GM03348 (cell line): ENCODE data around the gene PDE4D.

Source experiments
- DNase-seq: peaks from one replicate; pipeline ENCODE4 v3.0.0; 2012; ENCODE audit warnings: low spot score

The PDE4D gene

GRCh38 chr5:59893429-59894227 is at the start of gene PDE4D:
Gene PDE4D, minus strand, starts transcription at chr5:59893726.
- peak; percentile 86 for DNase-seq

- DNase-seq = no peak
Observed at GRCh38 chr5:59937633-59938032, 44.1 kb upstream of the PDE4D start.

DNA sequence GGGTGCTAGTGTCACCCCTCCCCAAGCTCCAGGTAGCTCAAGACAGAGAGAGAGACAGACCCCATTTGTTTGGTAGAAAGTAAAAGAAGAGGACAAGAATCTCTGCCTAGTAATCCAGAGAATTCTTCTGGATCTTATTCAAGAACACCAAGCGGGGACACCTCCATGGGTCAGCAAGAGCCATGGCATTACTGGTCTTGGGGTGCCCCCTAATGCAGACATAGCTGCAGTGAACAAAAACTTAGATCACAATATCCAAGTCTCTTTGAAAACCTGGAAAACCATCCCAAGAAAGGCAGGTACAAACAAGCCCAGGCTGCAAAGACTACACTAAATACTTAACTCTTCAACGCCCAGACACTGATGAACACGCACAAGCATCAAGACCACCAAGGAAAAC is 29.9 kb upstream of the PDE4D start:
- peak; percentile 6 for DNase-seq

- no peak for DNase-seq
Observed at GRCh38 chr5:59922220-59922619, 28.7 kb upstream of the PDE4D start.

- DNase-seq = no peak
Observed at GRCh38 chr5:59921816-59922215, 28.3 kb upstream of the PDE4D start.

DNA sequence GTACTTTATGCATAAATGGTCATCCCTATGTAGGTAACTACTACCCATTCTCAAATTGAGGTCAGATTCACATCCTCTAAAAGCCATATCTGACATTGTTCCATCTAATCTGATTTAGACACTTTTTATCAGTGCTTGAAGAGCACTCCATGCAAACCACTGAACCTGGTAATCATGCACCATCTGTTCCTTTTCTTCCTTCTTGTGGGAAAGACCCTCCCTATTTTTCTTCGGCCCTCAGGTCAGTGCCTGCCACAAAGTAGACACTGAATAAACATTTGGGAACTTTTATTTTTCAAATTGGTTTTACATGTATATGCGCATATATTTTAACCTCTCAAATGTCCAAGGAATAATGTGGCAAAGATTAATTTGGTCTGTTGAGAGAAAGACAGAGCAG is 26.0 kb upstream of the PDE4D start:
- DNase-seq = no peak

- DNase-seq = no peak
Observed at GRCh38 chr5:59917121-59917520, 23.6 kb upstream of the PDE4D start.

DNA sequence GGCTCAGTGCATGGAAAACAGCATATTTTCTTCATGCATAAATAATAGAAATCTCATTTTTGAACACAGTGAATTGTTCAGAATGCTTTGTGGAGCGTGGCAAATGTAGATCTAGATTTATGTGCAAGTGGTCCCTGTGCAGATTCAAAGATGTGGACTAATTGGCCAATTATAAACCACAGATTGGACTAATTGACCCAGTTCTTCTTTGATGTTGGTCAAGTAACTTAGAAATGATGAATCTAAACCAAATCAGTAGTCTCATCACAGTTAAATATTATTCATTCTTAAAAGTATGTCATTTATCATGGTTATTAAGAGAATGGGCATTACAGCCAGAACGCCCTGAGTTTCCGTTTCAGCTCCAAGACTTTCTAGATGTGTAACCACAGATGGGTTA is 11.7 kb upstream of the PDE4D start:
- DNase-seq = no peak

GRCh38 chr5:59897075-59897474 is 3.5 kb upstream of the PDE4D start:
- DNase-seq = no peak

DNA sequence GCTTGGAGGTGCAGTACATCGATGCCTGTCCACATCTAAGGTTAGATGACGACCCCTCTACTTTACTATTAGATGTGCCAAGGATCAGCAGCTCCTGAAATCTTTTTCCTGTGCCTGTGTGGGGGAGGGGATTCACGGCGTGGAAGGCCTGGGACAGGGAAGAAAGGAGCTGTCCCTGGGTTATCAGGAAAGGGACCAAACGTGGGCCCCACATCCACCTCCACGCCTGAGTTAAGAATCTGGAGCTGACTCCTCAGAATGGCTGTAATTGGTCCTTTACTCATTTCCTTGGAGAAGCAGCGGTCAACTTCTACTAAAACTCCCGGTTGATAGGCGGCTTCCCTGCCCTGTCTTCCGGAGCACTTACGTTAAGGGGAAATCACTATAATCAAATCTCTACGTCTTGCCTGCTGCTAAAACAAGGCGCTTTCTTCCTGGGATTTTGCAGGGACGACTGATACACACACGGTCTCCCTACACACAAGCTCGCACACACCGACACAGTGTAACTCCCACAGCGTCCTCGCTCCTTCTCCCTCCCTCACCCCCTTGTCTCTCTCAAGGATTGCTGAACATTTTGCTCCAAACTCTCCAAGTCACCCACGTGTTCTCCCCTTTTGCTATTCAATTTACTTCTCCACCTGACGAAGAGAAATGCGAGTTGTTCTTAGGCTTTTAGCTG is 1.4 kb downstream of the PDE4D start:
- DNase-seq = no peak

DNA sequence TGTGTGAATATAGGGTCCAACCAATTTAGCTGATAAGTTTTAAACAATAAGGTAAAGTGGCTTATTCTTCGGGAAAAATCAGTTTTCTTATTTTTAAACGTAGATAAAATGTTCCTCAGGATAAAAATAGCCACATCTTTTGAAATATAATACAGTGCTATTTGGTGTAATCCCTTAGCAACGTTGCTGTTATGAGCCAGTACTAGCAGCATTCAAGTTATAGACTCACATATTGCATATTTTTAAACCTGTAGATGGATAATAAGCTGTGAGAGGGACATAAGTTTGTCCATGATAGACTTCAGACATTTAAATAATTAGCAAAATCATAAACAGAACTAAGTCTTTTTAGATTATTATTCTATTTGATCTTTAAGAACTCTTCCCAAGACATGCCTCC is 6.3 kb downstream of the PDE4D start:
- DNase-seq = no peak

DNA sequence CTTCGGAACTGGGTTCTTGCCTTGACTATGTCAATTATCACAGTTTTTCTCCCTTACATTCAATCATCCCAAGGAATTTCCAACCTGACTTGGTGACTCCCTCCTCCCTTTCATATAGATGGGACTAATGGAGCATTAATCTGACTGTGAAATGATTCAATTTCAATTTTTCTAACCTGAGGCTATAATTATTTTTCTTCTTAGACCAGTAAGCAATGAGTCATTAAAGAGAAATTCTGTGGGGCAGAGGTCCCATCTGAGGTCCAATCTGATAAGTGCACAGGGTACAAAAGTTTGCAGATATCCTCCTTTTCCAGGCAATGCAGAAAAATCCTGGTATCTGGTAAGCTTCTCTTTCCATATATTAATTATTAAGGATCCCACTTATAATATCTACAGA is 18.9 kb downstream of the PDE4D start:
- no peak for DNase-seq

DNA sequence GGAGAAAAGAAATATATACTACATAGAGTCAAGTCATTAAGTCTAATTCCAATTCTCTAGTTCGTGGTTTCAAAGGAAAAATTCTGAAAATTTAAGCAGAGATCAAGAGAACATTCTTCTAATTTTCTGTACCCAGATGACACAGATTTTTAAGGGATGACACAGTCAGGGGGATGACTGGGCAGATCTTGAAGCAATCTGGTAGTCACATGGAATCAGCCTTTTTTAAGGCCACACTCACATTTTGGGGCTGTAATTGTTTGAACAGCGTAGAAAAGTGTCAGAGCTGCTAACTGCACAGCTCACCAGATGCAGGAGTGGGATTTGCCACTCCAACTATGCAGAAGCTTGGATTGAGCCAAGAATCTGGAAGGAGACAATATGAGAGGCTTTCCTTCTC is 20.4 kb downstream of the PDE4D start:
- peak; percentile 75 for DNase-seq

- DNase-seq = no peak
Observed at GRCh38 chr5:59866661-59867060, 26.9 kb downstream of the PDE4D start.

DNA sequence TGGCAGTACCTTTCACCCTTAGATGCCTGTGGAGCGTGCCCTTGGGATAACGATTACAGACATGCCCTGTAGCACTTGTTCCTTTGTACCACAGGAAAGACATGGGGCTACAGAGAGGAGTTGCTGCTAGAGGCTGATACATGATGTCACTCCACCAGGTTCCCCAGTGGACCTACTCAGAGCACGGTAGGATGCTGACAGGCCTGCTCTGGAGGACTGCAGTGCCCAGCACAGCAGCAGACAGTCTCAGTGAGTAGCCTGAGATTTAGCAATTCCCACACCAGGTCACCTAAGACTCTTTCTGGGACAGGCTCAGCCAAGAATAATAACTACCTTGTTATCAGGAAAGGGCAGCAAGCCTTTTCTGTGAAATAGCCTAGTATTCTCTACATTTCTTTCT is 28.8 kb downstream of the PDE4D start:
- no peak for DNase-seq

DNA sequence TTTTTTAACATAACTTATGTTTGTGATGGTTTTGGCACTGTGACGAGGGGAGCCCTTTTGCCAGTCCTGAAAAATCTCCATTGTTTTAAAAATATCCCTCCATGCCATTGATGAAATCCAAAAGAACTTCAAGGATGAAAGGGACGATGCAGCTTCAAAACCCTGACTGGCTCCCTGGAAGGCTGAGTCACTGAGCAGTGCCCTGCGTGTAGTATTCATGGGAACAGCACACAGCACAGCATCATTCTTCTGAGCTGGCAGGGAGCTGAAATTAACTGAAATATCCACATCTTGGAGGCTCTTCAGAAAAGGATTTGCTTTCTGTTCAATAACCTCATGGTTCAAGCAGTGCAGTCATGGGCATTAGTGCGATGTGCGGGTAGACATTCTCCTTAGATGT is 29.7 kb downstream of the PDE4D start:
- no peak for DNase-seq

DNA sequence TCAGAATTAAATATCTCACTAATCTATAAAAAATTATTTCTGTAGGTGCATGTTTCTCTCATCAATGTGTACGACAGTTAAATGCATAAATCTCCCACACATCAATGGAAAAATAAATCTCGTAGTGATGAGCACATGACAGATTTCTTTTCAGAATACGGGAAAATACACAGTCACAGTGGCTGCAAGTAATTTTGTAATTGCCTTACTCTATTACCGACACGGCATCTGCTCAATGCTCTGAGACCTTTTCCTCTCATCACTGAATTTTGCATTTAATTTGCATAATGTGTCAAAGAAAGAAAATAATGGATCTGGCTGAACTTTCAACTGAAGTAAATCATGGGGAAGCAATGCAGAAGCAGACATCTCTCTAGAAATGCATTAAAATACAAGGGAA is 37.2 kb downstream of the PDE4D start:
- DNase-seq = no peak

DNA sequence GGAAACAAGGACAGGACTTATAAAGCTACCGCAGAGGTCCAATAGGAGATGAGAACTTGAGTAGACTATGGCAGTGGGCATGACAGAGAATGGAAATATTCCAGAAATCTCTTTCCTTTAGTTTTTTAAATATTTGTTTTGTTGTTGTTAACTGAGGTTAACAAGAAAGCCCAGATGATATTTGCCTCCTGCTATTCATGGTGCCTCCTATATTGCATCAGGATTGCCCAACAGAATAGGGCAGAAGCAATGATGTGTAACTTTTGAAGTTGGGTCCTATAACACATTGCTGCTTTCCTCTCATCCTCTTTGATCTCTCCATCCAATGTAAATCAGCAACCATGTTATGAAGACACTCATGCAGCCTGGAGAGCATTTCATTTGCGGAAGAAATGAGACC is 42.8 kb downstream of the PDE4D start:
- no peak for DNase-seq

GRCh38 chr5:59847586-59847985 is 45.9 kb downstream of the PDE4D start:
- no peak for DNase-seq

DNA sequence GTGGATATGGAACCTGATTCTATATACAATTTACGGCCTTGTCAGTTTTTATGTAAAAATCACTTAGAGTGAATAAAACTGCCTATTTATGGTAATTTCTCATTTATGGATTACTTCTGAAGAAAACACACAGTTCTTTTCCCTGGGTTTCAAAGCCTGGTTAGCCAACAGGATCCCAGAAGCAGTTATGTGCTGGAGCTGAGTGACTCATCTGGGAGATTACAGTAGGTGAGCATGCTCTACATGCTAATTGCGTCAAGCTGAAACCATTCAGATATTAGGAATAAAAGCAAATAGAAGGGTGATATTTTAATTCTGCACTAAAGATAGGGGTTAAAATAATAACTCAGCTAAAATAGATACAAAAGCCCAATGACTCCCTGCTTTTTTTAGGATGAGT is 47.8 kb downstream of the PDE4D start:
- DNase-seq = no peak

GRCh38 chr5:59843511-59844213 is 49.9 kb downstream of the PDE4D start:
- no peak for DNase-seq

GRCh38 chr5:59842999-59843398 is 50.5 kb downstream of the PDE4D start:
- DNase-seq = no peak

GRCh38 chr5:59840200-59840601 is 53.3 kb downstream of the PDE4D start:
- DNase-seq = no peak
